HG03460 (cell line): Measurements from ENCODE around the gene ATP2B2.

Experiments
- ATAC-seq: cut with Tn5 transposase; IDR thresholded peaks from one replicate; pipeline ENCODE4 v1.9.1; 2021; ENCODE audit not compliant: unreplicated experiment

Gene ATP2B2

DNA sequence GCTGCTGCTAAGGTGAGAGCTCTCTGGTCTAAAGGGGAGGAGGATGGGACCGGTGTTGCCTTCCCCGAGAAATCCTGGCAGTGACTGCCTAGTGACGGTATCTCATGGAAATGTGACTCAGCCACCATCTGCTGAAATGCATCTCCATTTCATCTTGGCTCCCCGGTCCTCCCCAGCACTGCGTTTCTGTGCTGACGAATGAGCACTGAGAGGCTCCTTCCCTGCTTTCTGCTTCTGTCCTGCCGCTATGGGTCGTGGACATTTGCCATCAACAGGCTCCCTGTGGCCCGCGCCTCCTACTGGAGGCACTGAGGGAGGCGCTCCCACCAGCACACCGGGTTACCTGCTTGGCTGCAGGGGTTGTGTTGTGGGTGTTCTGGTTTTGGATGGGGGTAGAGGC is 170.9 kb downstream of the ATP2B2 start:
- ATAC-seq, result no peak

DNA sequence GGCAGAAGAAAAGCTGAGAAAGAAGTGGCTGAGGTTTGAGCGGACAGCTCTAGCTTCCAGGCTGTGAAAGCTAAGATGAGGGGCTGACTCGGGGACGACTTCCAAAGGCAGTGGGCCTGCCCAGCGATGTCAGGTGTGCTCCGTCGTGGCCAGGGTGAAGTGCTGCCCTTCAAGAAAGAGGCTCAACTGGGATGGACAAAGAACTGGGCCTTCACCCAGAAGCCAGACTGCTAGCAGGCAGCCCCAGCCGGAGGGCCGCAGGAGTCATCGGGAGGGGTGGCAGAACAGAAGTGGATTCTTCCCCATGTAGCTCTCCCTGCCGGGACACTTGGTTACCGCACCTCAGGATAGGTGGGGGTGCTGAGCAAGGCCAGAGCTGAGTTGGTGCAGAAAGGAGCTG is 171.3 kb downstream of the ATP2B2 start:
- no peak for ATAC-seq

DNA sequence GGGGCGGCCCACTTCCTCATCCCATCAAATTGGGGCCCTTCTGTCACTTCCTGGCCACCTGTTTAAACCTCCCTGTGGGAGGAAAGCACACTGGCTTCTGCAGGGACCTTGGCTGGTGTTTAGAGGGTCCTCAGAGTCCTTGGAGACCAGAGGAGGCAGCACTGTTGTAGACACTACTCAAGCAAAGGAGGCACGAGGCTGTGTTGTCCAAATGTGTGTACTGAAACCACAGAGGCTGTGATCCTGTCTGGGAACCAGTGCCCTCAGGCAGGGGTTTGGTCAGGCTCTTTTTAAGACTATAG is 172.1 kb downstream of the ATP2B2 start:
- no peak for ATAC-seq

DNA sequence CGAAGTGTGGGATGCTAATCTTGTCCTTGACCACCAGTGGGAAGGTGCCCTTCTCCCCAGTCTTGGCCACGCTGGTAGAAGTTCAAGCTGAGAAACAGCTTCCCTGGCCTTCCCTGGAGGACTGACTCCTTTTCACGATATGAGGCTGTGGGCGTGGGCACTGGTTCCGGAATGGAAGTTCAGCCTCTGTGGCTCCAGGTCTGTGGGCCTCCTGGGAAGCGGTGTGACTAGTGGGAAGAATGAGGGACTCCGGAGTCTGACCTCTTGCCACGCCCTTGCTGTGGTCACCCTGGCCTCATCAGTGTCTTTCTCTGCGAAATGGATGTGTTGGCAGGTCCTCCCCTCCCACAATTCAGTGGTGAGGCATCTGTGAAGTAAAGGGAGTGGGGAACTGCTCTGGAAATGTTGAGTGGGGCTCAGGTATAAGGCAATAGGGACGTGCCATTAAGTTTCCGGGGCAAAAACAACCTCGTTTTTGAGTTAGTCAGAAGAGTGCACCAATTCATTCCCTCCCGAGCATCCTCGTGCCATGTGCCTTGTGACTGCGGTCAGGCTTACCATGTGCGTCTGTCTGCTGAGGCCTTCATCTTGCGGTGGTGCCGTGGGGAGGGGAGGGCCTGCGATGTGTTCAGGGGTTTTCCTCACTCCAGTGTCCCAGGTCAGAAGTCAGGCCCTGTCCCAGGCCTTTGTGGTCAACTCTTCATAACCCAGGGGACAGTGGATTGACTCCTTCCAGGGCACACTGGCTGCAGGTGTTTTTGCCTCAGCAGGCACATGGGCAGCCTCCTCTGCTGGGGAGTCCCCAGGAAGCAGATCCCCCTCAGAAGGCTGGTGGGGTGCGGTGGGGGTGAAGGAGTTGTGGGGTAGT is 172.7 kb downstream of the ATP2B2 start:
- ATAC-seq, result no peak

DNA sequence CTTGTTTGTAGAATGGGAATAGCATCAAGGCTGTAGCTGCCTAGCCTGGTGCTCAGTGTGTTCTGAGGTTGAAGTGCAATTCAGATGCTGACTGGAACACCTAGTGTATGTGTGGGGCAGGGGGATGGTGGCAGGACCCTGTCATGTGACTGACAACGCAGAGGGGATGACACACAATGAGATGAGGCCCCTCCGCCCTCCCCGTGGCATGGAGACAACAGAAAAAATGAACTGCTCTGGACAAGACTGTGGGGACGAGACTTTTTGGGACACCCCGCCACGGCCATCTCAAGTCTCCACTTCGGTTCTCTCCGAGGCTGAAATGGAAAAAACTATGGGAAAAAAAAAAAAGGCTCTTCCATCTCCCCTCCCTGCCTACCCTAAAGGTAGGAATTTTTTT is 174.1 kb downstream of the ATP2B2 start:
- ATAC-seq, result no peak

DNA sequence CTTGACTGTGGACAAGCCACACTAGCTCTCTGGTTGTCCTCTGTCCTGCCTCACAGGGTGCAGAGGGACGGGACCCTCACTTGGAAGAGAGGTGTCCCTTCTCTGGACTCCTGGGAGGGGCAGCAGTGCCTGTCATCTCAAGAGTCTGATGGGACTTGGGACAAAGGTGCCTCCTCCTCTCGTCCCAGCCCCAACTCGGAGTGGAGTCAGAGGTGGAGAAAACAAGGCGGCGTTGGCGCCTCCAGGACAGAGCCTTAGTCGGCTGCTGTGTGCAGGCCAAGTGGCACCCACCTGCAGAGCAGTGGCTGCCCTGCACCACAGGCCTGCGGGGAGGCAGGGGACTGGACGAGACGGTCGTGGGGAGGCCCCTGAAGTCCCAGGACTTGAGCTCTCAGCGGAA is 175.1 kb downstream of the ATP2B2 start:
- ATAC-seq, result no peak

DNA sequence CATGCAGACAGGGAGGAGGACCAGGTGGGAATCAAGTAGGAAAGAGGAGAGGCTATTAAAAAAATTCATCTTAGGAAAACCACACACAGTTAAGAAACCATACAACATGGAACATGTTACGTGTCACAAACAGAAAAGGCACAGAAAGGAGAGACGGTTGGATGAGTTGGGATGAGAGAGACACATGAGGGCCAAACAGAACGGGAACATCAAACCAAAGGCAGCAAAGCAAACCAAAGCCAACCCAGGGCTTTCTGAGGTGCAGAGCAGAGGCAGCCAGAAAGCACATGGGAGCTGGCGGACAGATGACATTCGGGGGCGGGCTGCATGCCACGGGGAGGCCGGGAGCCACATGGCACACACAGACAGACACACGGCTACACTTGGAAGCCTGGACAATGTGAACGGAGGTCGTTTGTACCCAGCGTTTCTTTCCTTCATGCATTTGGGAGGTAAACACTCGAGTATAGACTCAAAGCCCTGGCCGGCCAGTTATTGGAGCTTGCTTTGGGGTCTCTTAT is 175.8 kb downstream of the ATP2B2 start:
- ATAC-seq, result no peak

DNA sequence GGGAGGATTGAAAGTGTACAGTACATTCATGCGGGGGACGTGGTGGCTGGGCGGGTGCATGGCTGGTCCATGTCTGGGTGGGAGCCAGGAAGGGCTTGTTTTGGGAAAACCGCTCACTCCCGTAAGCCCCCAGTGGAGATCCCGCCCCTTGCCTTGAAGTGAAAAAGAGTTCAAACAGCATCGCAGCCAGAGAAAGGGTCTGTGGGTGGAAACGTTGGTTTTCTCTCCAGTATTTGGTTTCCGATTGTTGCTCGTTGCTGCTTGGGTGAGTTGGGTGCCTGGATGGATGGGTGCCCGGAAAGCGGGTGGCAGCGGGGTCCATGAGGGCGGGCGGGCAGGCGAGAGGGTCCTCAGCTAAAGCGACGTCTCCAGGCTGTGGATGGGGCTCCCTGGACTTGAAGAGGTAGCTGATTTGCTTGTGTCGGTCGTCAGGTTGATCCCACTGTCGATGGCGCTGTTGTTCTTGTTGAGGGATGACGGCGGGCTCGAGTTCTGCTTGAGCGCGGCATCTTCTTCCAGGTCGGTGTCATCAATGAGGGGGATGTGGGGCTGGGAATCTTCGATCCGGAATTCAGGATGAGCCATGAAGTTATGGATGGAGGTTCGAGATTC is 176.8 kb downstream of the ATP2B2 start:
- ATAC-seq, result no peak

DNA sequence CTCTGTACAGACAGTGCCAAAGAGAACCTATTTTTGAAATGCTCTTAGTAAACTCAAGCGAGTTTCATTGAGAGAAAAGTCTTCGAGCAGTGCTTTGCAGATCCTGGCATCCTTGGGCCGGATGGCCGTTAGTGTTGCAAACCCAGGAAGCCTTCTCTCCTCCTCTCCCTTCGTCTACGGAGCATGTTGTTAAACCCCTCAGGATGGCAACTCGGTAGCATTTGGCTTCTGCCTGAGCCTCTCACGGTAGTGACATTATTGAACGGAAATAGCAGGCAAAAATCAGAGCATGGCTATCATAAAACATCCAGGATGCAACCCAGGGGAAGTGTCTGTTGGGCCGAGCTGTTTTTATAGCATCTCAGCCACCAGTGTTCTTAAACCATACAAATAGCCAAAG is 177.8 kb downstream of the ATP2B2 start:
- ATAC-seq, result no peak

DNA sequence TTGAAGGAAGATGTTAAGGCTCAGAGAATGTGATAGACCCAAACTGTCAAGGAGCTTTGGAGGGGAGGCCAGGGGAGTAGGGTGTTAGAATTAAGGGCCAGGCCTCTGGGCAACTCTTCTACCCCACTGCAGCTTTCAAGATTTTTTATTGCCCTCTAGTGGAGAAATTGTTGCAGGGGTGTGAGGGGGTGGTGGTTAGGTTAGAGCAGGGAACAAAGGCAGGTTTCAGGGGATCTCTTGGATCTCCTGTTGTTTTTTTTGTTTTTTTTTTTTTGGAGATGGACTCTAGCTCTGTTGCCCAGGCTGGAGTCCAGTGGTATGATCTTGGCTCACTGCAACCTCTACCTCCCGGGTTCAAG is 183.1 kb downstream of the ATP2B2 start:
- no peak for ATAC-seq

DNA sequence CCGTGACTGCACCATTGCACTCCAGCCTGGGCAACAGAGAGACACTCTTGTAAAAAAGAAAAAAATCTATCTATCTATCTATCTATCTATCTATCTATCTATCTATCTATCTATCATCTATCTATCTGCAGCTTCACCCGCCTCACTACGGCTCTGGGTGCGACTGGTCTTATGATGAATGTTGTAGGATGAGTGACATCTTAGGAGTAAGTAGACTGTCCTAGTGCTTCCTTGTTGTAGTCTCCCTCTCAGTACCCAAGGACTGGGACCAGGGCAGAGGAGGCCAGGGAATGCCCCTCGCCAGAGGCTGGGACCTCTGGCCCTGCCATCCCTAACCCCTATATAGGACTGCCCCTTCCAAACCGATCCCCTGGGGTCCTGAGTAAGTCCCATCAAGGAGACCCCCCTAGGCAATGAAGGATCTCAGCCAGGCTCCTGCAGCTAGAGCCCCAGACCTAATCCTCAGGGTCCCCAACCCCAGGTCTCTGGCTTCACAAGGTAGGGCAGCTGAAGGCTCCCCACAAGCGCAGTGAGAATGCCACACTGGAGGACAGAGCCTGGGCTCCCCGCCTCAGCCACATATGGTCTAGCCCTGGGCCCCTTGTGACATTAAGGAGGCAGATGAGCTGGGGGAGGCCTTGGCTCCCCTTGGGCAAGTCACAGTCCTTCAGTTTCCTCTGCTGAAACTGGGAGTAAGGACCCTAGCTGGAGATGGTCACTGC is 183.6 kb downstream of the ATP2B2 start:
- no peak for ATAC-seq

DNA sequence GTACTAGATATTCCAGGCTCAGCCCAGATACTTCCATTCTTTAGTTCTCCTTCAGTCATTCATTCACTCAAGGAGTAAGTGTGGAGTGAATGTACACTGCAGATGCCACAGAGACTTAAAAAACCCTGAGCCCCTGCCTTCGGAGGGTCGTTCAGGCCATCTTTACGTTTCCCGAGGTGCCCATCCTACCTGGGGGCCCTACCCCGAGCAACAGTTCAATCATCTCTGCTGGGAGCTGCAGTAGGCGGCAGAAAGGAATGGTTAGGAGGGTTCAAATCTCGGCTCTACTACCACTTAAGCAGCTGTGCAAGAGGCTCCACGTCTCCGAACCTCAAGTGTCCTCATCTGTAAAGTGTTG is 185.1 kb downstream of the ATP2B2 start:
- no peak for ATAC-seq

DNA sequence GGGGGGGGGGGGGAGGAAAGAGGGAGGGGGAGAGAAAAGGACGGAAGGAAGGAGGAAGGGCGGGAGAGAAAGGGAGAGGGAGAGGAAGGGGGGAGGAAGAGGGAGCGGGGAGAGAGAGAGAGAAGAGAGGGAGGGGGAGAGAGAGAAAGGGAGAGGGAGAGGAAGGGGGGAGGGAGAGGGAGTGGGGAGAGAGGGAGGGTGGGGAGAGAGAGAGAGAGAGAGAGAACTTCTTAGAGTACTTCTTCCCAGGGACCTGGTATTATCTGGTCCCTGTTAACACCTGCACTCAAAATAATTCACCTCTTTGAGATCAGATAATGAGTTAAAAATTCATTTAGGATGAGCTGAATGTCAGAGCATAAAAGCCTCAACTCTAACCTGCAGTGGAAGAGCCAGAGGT is 185.6 kb downstream of the ATP2B2 start:
- no peak for ATAC-seq

DNA sequence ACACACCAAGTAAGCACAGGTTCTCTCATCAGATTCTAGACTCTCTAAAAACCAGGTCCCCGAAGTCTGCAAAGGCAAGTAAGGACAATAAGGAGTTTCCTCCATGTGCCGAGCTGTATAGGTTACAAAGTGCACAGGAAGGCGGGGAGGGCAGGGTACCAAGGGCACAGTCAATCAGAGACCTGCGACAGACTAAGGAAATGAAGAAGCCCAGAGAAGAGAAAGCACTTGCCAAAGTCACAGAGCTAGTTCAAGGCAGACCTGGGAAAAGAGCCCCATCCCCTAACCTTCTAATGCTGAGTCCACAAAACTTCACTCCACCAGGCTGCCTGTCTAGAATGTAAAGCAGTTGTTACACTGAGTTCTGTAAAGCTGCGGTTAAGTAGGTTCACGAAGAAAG is 186.1 kb downstream of the ATP2B2 start:
- no peak for ATAC-seq

DNA sequence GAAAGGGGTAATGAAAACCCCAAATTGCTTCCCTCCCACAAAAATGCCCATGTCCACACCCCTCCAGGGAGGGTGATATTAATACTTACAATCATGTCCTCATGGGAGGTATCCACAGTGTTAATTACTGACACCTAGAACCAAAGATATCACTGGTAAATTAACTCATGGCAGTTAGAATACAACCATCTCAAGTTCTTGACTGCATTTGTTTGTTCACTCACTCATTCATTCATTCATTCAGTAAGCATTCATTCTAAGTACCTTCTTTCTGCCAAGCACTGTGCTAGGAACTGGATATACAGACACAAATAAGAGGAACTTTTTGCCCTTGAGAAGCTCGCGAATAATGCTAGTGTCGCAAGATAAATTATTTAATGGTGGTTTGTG is 187.4 kb downstream of the ATP2B2 start:
- no peak for ATAC-seq

DNA sequence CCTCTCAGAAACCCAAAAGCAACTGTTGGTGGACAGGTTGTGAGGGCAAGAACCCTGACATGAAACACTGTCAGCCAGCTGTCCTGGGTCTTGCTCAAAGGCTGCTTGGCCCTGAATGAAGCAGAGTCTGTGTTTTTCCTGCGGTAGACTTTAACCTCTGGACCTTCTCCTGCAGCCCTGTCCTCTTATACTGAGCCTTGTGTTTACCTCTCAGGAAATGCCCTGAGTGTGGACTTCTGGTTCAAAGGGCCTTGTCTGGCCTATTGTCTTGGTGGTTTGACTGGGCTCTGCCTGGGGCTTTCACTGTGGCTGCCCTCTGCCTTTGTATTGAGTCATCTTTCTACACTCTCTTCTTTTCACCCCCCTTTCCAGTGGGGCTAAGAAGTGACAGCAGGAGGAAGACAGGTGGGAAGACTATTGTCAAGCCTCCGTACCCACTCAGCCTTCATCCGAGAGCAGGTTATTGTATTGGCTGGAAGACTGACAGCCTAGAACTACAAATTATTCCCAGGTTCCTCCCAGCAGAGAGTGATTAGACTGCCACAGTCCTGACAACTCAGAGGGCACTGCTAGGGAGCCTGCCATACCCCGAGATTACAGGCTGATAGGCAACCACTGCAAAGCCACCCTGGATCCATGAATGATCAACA is 187.9 kb downstream of the ATP2B2 start:
- no peak for ATAC-seq

DNA sequence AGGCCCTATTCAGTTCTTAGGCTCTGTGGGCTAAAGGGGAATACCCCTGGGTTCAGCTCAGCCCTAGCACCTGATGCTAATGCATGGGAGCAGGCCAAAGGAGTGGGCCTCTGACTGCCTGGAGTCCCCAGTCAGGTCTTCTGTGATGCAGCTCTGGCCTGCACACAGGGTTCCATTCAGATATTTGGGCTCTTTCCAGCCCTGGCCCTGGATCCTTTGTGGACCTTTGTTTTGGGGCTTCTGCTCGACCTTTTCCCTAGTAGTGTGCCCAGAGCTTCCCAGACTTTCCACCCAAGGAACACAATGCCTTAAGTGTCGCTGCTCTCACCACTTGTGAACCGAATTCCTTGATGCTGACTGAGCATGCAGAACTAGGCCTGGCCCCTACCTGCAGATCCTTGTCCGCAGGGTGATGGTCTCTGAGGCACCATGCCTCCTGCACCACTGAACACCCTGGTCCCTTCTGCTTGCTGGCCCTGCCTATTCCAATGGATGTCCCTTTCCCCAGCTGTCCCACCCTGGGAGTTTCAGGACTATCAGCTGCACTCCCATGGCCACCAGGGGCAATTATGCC is 189.5 kb downstream of the ATP2B2 start:
- ATAC-seq, result no peak

DNA sequence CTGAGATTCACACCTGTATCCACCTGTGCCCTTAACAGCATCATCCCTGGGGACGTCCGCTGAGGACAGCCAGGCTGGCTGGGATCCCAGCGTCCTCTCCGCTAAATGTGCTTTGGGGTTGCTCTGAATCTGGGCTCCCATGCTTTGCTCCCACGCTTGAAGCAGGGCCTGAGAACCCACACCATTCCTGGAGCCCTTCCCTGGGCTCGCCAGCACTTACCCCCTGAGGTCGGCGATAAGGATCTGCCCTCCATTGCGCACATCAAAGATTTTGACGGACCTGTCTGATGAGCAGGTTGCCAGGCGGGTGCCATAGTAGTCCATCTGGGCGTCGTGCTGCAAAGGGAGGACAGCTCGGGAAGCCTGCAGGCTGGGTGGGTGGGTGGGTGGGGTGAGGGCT is 190.3 kb downstream of the ATP2B2 start:
- no peak for ATAC-seq

DNA sequence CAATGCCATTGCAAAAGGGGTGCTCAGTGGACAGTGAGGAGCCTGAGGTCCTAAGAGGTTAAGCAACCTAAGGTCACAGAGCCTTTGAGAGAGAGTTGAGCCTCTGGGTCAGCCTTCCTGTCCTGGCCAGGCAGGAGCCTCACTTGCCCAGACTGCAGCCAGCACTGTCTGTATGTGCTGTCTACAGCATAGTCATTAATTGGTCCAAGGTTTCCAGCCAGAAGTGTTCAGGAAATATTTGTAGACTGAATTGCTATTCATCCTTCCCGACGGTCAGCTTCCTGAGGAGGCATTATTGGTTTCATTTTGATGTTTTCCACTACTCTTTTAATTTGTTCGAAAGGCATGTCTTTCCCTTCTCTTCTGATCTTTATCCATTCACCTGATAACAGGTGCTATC is 192.5 kb downstream of the ATP2B2 start:
- no peak for ATAC-seq

DNA sequence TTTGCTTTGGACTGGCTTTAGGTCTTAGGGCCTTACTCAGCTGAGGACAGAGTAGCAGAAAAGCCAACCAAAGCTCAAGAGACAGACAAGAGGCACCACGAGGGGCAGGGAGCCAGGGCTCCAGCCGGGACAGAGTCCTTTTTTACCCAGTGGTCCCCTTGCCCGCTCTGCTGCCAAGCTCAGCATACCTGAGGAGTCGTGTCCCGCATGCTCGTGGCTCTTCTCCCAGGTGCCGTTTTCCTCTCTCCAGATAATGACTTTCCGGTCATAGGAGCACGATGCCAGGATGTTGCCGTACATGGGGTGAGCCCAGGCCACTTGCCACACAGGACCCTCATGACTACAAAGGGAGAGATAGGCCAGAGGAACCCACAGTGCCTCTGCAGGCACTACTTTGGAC is 193.0 kb downstream of the ATP2B2 start:
- no peak for ATAC-seq

DNA sequence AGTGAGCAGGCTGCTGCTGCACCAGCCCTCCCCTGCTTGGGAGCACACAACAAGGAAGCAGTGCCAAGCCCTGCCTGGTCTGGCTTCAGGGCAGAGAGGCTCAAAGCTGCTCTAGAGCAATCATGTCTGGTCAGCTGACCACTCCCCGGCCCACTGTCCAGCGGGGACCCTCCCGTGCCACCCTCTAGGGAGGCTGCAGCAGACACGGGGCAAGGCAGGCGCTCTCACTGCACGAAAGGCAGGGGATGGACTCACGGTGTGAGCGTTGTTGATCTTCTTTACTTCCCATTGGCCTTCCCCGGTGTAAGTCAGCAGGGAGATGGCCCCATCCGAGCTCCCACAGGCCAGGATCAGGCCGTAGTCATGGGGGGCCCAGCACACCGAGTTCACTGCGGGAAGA is 193.7 kb downstream of the ATP2B2 start:
- ATAC-seq, result no peak
